ENCODE results near the gene PDCD4.

Gene PDCD4

GRCh38 chr10:110927461-110927860 lies 55.7 kb downstream of the PDCD4 start:
- DNase-seq: no peak

- DNase-seq: no peak
Observed at GRCh38 chr10:110931769-110932381, 60.1 kb downstream of the PDCD4 start.

GRCh38 chr10:110932505-110933180 lies 60.9 kb downstream of the PDCD4 start:
- no peak for DNase-seq

- no peak for DNase-seq
Observed at GRCh38 chr10:110936757-110937156, 65.0 kb downstream of the PDCD4 start.

- DNase-seq: no peak
Observed at GRCh38 chr10:110939419-110939818, 67.7 kb downstream of the PDCD4 start.

- no peak for DNase-seq
Observed at GRCh38 chr10:110944792-110945396, 73.2 kb downstream of the PDCD4 start.

GRCh38 chr10:110946496-110946895 lies 74.8 kb downstream of the PDCD4 start:
- no peak for DNase-seq

GRCh38 chr10:110947061-110947595 lies 75.4 kb downstream of the PDCD4 start:
- no peak for DNase-seq
